Measurements from ENCODE around the gene PRKCE. TPM values are rescaled to one million over a fixed set of nuclear protein-coding genes. Genes with fewer than 3 reads are reported as not detected.

PRKCE gene
- total RNA-seq, 1 experiment from 2014 or later, result 1.3 TPM

- Histone ChIP-seq H3K27me3 (ENCODE audit: insufficient read depth, low read length) (no peaks in the 10 kb centered on the region), H4K8ac (replicated peaks; ENCODE audit: insufficient read length, low read depth, low read length) (no peak overlapping the region), H4K20me1 (ENCODE audit: control insufficient read depth, insufficient read depth, insufficient read length) (no peaks in the 10 kb centered on the region), H3K56ac (ENCODE audit: insufficient read length, low read depth, low read length) (no peak overlapping the region), H3K9me3 (ENCODE audit: control insufficient read depth, low read depth, low read length) (no peaks in the 10 kb centered on the region), H2BK15ac (ENCODE audit: low read depth, low read length) (no peak overlapping the region), H3K4me2 (ENCODE audit: insufficient read depth, insufficient read length, low read length) (no peak overlapping the region), H3K23ac (ENCODE audit: insufficient read length, low read depth, low read length) (no peak overlapping the region), H3K14ac (ENCODE audit: insufficient read depth, low read length) (no peak overlapping the region), H2AFZ (ENCODE audit: low read length) (no peak overlapping the region), H2BK12ac (ENCODE audit: insufficient read length, low read depth, low read length) (no peak overlapping the region), H2AK5ac (ENCODE audit: insufficient read length, low read length) (no peak overlapping the region), H3K4me1 (ENCODE audit: insufficient read depth, low read length) (no peaks in the 10 kb centered on the region), H2BK20ac (ENCODE audit: low read depth, low read length, poor library complexity, severe bottlenecking) (no peak overlapping the region), H3K9ac (ENCODE audit: extremely low read depth, insufficient read length, low read length) (no peak overlapping the region), H2BK5ac (ENCODE audit: insufficient read length, low read length) (no peak overlapping the region), H3K79me2 (ENCODE audit: insufficient read depth, low read length) (no peaks in the 10 kb centered on the region), H3K27ac (ENCODE audit: insufficient read length, low read depth, low read length) (no peak overlapping the region), H3K18ac (ENCODE audit: insufficient read length, low read depth, low read length) (no peak overlapping the region), H4K5ac (ENCODE audit: insufficient read length, low read depth, low read length) (no peak overlapping the region), H3K23me2 (ENCODE audit: insufficient read length, low read depth, low read length, poor library complexity, severe bottlenecking) (no peaks in the 10 kb centered on the region), H2BK120ac (ENCODE audit: low read depth, low read length, poor library complexity, severe bottlenecking) (no peak overlapping the region), H4K91ac (ENCODE audit: insufficient read length, low read depth, low read length) (no peak overlapping the region), H3K79me1 (ENCODE audit: insufficient read depth, low read depth, low read length, poor library complexity, severe bottlenecking) (no peaks in the 10 kb centered on the region), H3T11ph (ENCODE audit: low read length) (no peak overlapping the region), H3K4ac (ENCODE audit: low read depth, low read length) (no peak overlapping the region)
- DNase-seq, result no peak
- no peaks in the 10 kb centered on the region for H3K9me3 Mint-ChIP-seq
- H3K36me3 Mint-ChIP-seq (ENCODE audit: insufficient read depth in 1 of 3, low read depth in 3 of 3), result no peaks in the 10 kb centered on the region
- no peak overlapping the region for H3K4me3 Mint-ChIP-seq
- TF ChIP-seq CTCF (conservative IDR thresholded peaks at IDR 0.05), result no peak
- H3K27me3 Mint-ChIP-seq (ENCODE audit: low read depth), result no peaks in the 10 kb centered on the region; the same call in 1 of the 2 replicates
- H3K4me1 Mint-ChIP-seq, result peaks cover 0 to 4% of the 10 kb centered on the region in 2 experiments; a peak in 2 of 4 replicates
- H3K27ac Mint-ChIP-seq, result no peak overlapping the region
These were observed 250.9 kb downstream of the PRKCE start for GRCh38 chr2:45902380-45902779.
